ENCODE data around the gene CR1.

GRCh38 chr1:207470927-207471326 lies 25.0 kb upstream of the CR1 start:
- TF ChIP-seq CTCF (IDR thresholded peaks at IDR 0.05): no peak
- TF ChIP-seq EP300 (IDR thresholded peaks at IDR 0.05): no peak
- TF ChIP-seq POLR2AphosphoS5 (IDR thresholded peaks at IDR 0.05): no peak

Data from esophagus muscularis mucosa (tissue), 4 donors.